T-helper 2 cell treated with Interferon-gamma antibody and Interleukin-4, amounts not matched to agents 100 ng/mL and 5 ng/mL, for 36 hours (primary cell): Measurements from ENCODE around the gene OAT. TPM values are rescaled to one million over a fixed set of nuclear protein-coding genes. Genes with fewer than 3 reads are reported as not detected.

Source experiments
- intact Hi-C: fragments of 100-400 bp; cut with micrococcal nuclease; formaldehyde crosslinking; loops from one replicate; pipeline ENCODE4 v1.15.1; 2023
- total RNA-seq: library from RNA; stranded (reverse); gene quantifications from 2 replicates; pipeline ENCODE4 v1.2.3, GENCODE V29; 2022

Gene OAT
- 31.2 and 34.7 TPM in 2 replicates for total RNA-seq

GRCh38 chr10:124418726-124419501 lies at the start of gene OAT:
OAT (minus strand) TSS chr10:124418923; CDS start chr10:124412171, 6,752 bp downstream.
- intact Hi-C loops = loop anchor here (1.0 to 2.0 kb wide), 7 partner anchors 9 to 1410 kb away; partner anchors contain the start of genes ACADSB, IKZF5 and LHPP

- intact Hi-C loops = no loop called here
These were observed 48.4 kb upstream of the OAT start for GRCh38 chr10:124467165-124467564.

- intact Hi-C loops = no loop called here
These were observed 47.2 kb upstream of the OAT start for GRCh38 chr10:124465777-124466488.

GRCh38 chr10:124465003-124465776 lies 46.5 kb upstream of the OAT start:
- intact Hi-C loops = no loop called here

- intact Hi-C loops = loop anchor here (5.0 kb wide), 3 partner anchors 232 to 338 kb away; partner anchors contain the start of genes ABRAXAS2 and FAM53B
These were observed 45.6 kb upstream of the OAT start for GRCh38 chr10:124464028-124464965.

GRCh38 chr10:124462348-124462695 lies 43.6 kb upstream of the OAT start:
- intact Hi-C loops = loop anchor here (5.0 kb wide), 3 partner anchors 230 to 340 kb away; partner anchors contain the start of genes ABRAXAS2 and FAM53B

- intact Hi-C loops = loop anchor here (1.0 to 5.0 kb wide), 5 partner anchors 42 to 455 kb away; partner anchors contain the start of genes ABRAXAS2 and FAM53B
These were observed 43.1 kb upstream of the OAT start, which contains the start of gene LHPP for GRCh38 chr10:124461642-124462347. LHPP (plus strand) TSS chr10:124461823; CDS start chr10:124461863, 40 bp downstream.

GRCh38 chr10:124460144-124460543 lies 41.4 kb upstream of the OAT start:
- intact Hi-C loops = loop anchor here (5.0 kb wide), 3 partner anchors 228 to 342 kb away; partner anchors contain the start of genes ABRAXAS2 and FAM53B

- intact Hi-C loops = no loop called here
These were observed 40.7 kb upstream of the OAT start for GRCh38 chr10:124459395-124459794.

- intact Hi-C loops = no loop called here
These were observed 40.2 kb upstream of the OAT start for GRCh38 chr10:124458889-124459288.

- intact Hi-C loops = no loop called here
These were observed 39.8 kb upstream of the OAT start for GRCh38 chr10:124458473-124458872.

GRCh38 chr10:124455441-124455840 lies 36.7 kb upstream of the OAT start:
- intact Hi-C loops = no loop called here

- intact Hi-C loops = no loop called here
These were observed 35.4 kb upstream of the OAT start for GRCh38 chr10:124453960-124454610.

- intact Hi-C loops = no loop called here
These were observed 32.6 kb upstream of the OAT start for GRCh38 chr10:124451276-124451675.

- intact Hi-C loops = no loop called here
These were observed 32.0 kb upstream of the OAT start for GRCh38 chr10:124450783-124451057.

- intact Hi-C loops = no loop called here
These were observed 31.5 kb upstream of the OAT start, which contains the start of gene NKX1-2 for GRCh38 chr10:124450012-124450782. NKX1-2 (minus strand) TSS chr10:124450035; CDS start chr10:124449943, 92 bp downstream.

- intact Hi-C loops = loop anchor here (5.0 kb wide), 1 partner anchor 1307 kb away; no protein-coding TSS in a partner anchor
These were observed 30.7 kb upstream of the OAT start for GRCh38 chr10:124449170-124450011.
